ENCODE measurements around the gene RNFT2. TPM values are rescaled to one million over a fixed set of nuclear protein-coding genes. Genes with fewer than 3 reads are reported as not detected.
"Not testable (repeated sequence)": the region's sequence is repeated elsewhere in the genome, so short reads cannot be mapped to it uniquely, and the experiment has no call there.

The RNFT2 gene
- total and polyA plus RNA-seq, 2 donors from 2014 or later, result 4.3 to 6.8 TPM

GRCh38 chr12:116780942-116781341 lies 42.8 kb downstream of the RNFT2 start:
- FAIRE-seq (no peak), DNase-seq (no peak)
- no peak overlapping the region for H3K27ac ChIP-seq (ENCODE audit: low read depth in 2 of 2, low read length in 2 of 2)
- no peak overlapping the region for H3K4me3 ChIP-seq (ENCODE audit: low read length in 3 of 3)
- no peaks in the 10 kb centered on the region for H3K36me3 ChIP-seq (ENCODE audit: control insufficient read depth in 2 of 3, insufficient read depth in 3 of 3, low read length in 3 of 3)
- no peak overlapping the region for H3K9ac ChIP-seq (ENCODE audit: low read length in 3 of 3)
- TF ChIP-seq CTCF (IDR thresholded peaks at IDR 0.05; ENCODE audit: borderline replicate concordance, extremely low read depth, insufficient read depth), result no peak
- H3K27me3 ChIP-seq (ENCODE audit: control insufficient read depth, insufficient read depth, low read length), result no peaks in the 10 kb centered on the region
- no peaks in the 10 kb centered on the region for H3K9me3 ChIP-seq (ENCODE audit: control insufficient read depth in 2 of 3, insufficient read depth in 1 of 3, low read length in 3 of 3)
- intact Hi-C loops (cut with DNase I), result no loop called here
- no peaks in the 10 kb centered on the region for H3K4me1 ChIP-seq (ENCODE audit: control insufficient read depth in 2 of 3, insufficient read depth in 2 of 3, low read depth in 1 of 3, low read length in 3 of 3)

- FAIRE-seq, result no peak
- no peak for TF ChIP-seq CTCF (IDR thresholded peaks at IDR 0.05; ENCODE audit: borderline replicate concordance, extremely low read depth, insufficient read depth)
- intact Hi-C loops (cut with DNase I), result no loop called here
Observed at GRCh38 chr12:116783525-116784237, 45.6 kb downstream of the RNFT2 start.

DNA sequence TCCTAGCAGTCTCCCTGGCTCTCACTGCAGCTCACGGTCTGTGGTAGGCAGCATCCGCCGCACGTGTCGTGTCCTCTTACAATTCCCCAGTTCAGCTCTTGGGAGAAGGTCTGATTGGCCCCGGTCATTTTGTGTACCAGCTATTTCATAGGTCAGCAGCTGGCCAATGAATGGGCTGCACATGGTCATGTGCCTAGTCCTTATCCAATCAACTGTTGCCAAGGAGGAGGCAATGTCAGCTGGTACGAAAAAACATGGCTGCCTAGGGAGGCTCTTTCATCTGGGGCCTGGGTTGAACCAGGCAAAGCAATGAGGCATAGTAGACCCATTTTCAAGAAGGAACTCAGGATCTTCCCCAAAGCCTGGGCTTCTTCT lies 46.1 kb downstream of the RNFT2 start:
- no peak for TF ChIP-seq CTCF (IDR thresholded peaks at IDR 0.05; ENCODE audit: borderline replicate concordance, extremely low read depth, insufficient read depth)
- intact Hi-C loops (cut with DNase I), result no loop called here
- FAIRE-seq, result no peak
- no peaks in the 10 kb centered on the region for H3K9me3 ChIP-seq (ENCODE audit: control insufficient read depth in 2 of 3, insufficient read depth in 1 of 3, low read length in 3 of 3)
- no peak overlapping the region for H3K9ac ChIP-seq (ENCODE audit: low read length in 3 of 3)
- no peaks in the 10 kb centered on the region for H3K36me3 ChIP-seq (ENCODE audit: control insufficient read depth in 2 of 3, insufficient read depth in 3 of 3, low read length in 3 of 3)
- H3K27ac ChIP-seq (ENCODE audit: low read depth in 2 of 2, low read length in 2 of 2), result no peak overlapping the region
- H3K4me1 ChIP-seq (ENCODE audit: control insufficient read depth in 2 of 3, insufficient read depth in 2 of 3, low read depth in 1 of 3, low read length in 3 of 3), result no peaks in the 10 kb centered on the region
- H3K4me3 ChIP-seq (ENCODE audit: low read length in 3 of 3), result no peak overlapping the region
- DNase-seq, result no peak
- no peaks in the 10 kb centered on the region for H3K27me3 ChIP-seq (ENCODE audit: control insufficient read depth, insufficient read depth, low read length)

More at GRCh38 chr12:116783525-116784237, 45.6 kb downstream of the RNFT2 start:
- H3K4me3 ChIP-seq (ENCODE audit: low read length in 3 of 3), result no peak overlapping the region
- H3K27me3 ChIP-seq (ENCODE audit: control insufficient read depth, insufficient read depth, low read length), result no peaks in the 10 kb centered on the region
- H3K27ac ChIP-seq (ENCODE audit: low read depth in 2 of 2, low read length in 2 of 2), result no peak overlapping the region
- H3K9ac ChIP-seq (ENCODE audit: low read length in 3 of 3), result no peak overlapping the region
- no peaks in the 10 kb centered on the region for H3K9me3 ChIP-seq (ENCODE audit: control insufficient read depth in 2 of 3, insufficient read depth in 1 of 3, low read length in 3 of 3)
- DNase-seq, result peak in 2 of 5 donors; percentile 7 to 19
- no peaks in the 10 kb centered on the region for H3K36me3 ChIP-seq (ENCODE audit: control insufficient read depth in 2 of 3, insufficient read depth in 3 of 3, low read length in 3 of 3)
- H3K4me1 ChIP-seq (ENCODE audit: control insufficient read depth in 2 of 3, insufficient read depth in 2 of 3, low read depth in 1 of 3, low read length in 3 of 3), result no peaks in the 10 kb centered on the region

DNA sequence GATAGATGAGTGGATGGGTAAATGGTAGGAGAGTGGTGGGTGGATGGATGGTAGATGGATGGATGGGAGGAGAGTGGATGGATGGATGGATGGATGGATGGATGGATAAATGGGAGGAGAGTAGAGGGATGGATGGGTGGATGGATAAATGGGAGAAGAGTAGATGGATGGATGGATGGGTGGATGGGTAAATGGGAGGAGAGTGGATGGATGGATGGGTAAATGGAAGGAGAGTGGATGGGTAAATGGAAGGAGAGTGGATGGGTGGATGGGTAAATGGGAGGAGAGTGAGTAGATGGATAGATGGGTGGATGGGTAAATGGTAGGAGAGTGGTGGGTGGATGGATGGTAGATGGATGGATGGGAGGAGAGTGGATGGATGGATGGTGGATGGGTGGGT lies 51.4 kb downstream of the RNFT2 start:
- H3K4me1 ChIP-seq (ENCODE audit: control insufficient read depth in 2 of 3, insufficient read depth in 2 of 3, low read depth in 1 of 3, low read length in 3 of 3); H3K27me3 ChIP-seq (ENCODE audit: control insufficient read depth, insufficient read depth, low read length); H3K9me3 ChIP-seq (ENCODE audit: control insufficient read depth in 2 of 3, insufficient read depth in 1 of 3, low read length in 3 of 3); H3K4me3 ChIP-seq (ENCODE audit: low read length in 3 of 3); H3K36me3 ChIP-seq (ENCODE audit: control insufficient read depth in 2 of 3, insufficient read depth in 3 of 3, low read length in 3 of 3); H3K9ac ChIP-seq (ENCODE audit: low read length in 3 of 3); FAIRE-seq; H3K27ac ChIP-seq (ENCODE audit: low read depth in 2 of 2, low read length in 2 of 2); intact Hi-C loops (cut with DNase I); DNase-seq: not testable (repeated sequence)

Data from kidney (tissue), 14 donors.